Gastroesophageal sphincter (tissue), 3 donors: ENCODE data around the gene MADCAM1.

ENCODE experiments used
- CTCF ChIP-seq, 4 experiments: fragments of 200-600 bp in 2 of 4; fragments of 450-650 bp in 2 of 4; sonication (generic) in 1 of 4; IDR thresholded peaks; one replicate each; pipeline ENCODE4 v1.5.1; 2017 to 2019; ENCODE audit warnings: antibody characterized with exemption in 4 of 4, mild to moderate bottlenecking in 2 of 4, moderate library complexity in 2 of 4
- EP300 ChIP-seq: sonication (generic); formaldehyde crosslinking; IDR thresholded peaks from one replicate; pipeline ENCODE4 v1.6.1; 2017; ENCODE audit warnings: antibody characterized with exemption, mild to moderate bottlenecking
- POLR2A ChIP-seq, 2 donors: fragments of 450-650 bp; IDR thresholded peaks; one replicate each; pipeline ENCODE4 v1.6.1; 2017; ENCODE audit warnings: antibody characterized with exemption in 2 of 2, mild to moderate bottlenecking in 2 of 2, moderate library complexity in 1 of 2
- POLR2AphosphoS5 ChIP-seq: sonication (generic); formaldehyde crosslinking; IDR thresholded peaks from one replicate; pipeline ENCODE4 v1.6.1; 2017; ENCODE audit warnings: antibody characterized with exemption

- TF ChIP-seq CTCF (IDR thresholded peaks at IDR 0.05) = no peak
- TF ChIP-seq POLR2A (IDR thresholded peaks at IDR 0.05) = no peak
- no peak for TF ChIP-seq POLR2AphosphoS5
- TF ChIP-seq EP300 = no peak
These were observed 700 bp downstream of the MADCAM1 start for GRCh38 chr19:496986-497385.
